Measurements from ENCODE around the gene TYW1B. TPM values are rescaled to one million over a fixed set of nuclear protein-coding genes. Genes with fewer than 3 reads are reported as not detected.
"Not testable (repeated sequence)": the region's sequence is repeated elsewhere in the genome, so short reads cannot be mapped to it uniquely, and the experiment has no call there.

The TYW1B gene
- polyA plus RNA-seq, 10 donors: 4.3 to 13.3 (median 5.4) TPM

DNA sequence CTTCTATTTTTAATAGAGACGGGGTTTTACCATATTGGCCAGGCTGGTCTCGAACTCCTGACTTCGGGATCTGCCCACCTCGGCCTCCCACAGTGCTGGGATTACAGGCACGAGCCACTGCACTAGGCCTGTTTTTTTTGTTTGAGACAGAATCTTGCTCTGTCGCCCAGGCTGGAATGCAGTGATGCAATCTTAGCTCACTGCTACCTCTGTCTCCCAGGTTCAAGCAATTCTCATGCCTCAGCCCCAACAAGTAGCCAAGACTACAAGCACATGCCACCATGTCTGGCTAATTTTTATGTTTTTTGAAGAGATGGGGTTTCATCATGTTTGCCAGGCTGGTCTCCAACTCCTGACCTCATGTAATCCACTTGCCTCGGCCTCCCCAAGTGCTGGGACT lies 73.7 kb downstream of the TYW1B start:
- DNase-seq: no peak

GRCh38 chr7:72753781-72754180 lies 74.2 kb downstream of the TYW1B start:
- no peak for DNase-seq

- not testable (repeated sequence) for DNase-seq
Observed at GRCh38 chr7:72753229-72753628, 74.8 kb downstream of the TYW1B start.

DNA sequence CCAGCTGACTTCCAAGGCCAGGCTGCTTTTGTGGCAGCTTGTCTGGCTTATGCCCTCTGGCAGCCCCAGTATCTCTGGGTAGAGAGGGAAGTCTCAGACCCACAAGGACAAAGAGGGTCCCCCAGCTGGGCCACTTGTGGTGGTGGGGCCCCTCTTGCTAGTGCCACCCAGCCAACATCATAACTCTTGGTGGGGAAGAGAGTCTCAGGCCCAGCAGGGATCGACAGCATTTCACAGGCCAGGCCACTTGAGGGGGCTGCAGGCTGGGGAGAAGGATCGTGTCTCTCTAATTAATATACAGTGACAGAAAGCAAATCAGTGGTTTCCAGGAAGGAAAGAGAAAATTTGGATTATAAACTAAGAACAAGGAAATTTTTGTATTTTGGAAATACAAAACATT lies 76.0 kb downstream of the TYW1B start:
- no peak for DNase-seq

DNA sequence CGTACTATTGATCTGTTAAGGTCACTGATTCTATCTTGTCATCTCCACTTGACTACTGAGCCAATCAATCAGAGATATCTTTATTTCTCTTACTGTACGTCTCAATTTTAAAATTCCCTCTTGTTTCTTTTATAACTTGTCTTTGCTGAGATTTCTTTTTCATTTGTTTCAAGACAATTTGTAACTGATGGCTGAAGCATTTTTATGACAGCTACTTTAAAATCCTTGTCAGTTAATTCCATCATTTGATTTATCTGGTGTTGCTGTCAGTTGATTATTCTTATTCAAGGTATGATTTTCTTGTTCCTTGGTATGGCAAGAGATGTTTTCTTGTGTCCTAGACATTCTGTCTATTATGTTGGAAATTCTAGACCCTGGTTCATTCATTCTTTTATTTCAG lies 76.6 kb downstream of the TYW1B start:
- DNase-seq: no peak

GRCh38 chr7:72748649-72749048 lies 79.4 kb downstream of the TYW1B start:
- DNase-seq: not testable (repeated sequence)

GRCh38 chr7:72744244-72744926 lies 83.6 kb downstream of the TYW1B start:
- DNase-seq: peak; percentile 13 to 58 (median 22)

DNA sequence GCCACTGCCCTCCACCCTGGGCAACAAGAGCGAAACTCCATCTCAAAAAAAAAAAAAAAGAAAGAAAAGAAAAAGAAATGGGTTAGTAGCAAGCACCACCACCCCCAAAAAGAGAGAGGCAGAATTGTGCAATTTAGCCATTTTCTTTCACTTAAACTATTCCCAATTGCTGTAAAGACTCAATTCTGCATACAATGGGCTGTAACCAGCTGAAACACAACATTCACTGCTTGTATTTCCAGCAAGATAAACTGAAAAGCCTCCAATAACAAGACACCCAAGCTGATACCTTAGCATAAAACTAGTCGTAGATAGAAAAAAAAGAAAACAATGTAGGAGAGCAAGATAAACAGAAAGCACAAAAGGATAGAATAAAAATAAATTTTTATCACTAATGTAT lies 84.2 kb downstream of the TYW1B start:
- not testable (repeated sequence) for DNase-seq

DNA sequence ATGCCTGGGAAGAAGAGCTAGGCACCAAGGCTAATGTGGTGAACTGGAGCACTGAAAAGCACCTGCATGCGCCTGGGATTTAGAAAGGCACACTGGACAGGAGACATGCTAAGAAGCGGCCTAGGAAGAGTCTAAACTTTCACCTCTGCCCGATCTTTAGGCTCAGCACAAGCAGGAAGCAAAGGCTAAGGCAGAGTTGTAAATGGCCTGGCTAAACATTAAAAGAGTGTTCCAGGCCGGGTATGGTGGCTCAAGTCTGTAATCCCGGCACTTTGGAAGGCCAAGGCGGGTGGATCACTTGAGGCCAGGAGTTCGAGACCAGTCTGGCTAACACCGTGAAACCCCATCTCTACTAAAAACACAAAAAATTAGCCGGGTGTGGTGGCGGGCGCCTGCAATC lies 88.3 kb downstream of the TYW1B start:
- DNase-seq: not testable (repeated sequence)

GRCh38 chr7:72735855-72736254 lies 92.1 kb downstream of the TYW1B start:
- not testable (repeated sequence) for DNase-seq

DNA sequence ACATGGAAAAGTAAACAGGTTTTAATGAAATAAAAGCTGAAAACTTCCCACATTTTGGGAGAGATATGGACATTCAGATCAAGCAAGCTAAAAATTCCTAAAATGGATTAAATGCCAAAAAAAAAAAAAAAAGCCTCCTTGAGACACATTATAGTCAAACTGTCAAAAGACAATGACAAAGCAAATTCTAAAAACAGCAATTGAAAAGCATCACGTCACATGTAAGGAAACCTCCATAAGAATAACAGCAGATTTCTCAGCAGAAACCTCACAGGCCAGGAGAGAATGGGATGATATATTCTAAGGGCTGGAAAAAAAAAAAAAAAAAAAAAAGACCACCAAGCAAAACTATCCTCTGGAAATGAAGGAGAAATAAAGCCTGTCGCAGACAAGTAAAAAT lies 97.2 kb downstream of the TYW1B start:
- DNase-seq: not testable (repeated sequence)

GRCh38 chr7:72730384-72730783 lies 97.6 kb downstream of the TYW1B start:
- DNase-seq: not testable (repeated sequence)

GRCh38 chr7:72729130-72729529 lies 98.9 kb downstream of the TYW1B start:
- DNase-seq: not testable (repeated sequence)

GRCh38 chr7:72722694-72723093 lies 105.3 kb downstream of the TYW1B start:
- not testable (repeated sequence) for DNase-seq

- DNase-seq: not testable (repeated sequence)
Observed at GRCh38 chr7:72720890-72721289, 107.1 kb downstream of the TYW1B start.

DNA sequence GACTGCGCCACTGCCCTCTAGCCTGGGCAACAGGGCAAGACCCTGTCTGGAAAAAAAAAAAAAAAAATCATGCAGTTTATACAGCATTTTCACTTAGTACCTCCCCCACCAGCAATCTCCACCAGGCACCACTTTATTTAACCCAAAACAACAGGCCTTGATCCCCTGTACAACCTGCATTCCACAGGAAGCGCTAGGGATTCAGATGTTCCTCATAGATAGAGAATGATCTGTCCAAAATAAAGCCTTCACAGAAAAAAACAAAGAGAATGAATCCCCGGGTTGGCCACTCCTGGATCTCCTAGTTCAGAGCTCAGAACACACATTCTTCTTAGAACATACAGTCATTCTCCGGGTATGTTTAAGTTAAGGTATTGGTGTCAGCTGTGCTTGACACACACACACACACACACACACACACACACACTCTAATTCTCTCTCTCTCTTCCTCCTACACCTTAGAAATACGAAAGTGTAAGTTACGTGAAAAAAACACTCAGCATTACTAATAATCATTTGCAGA lies 110.7 kb downstream of the TYW1B start:
- DNase-seq: not testable (repeated sequence)

DNA sequence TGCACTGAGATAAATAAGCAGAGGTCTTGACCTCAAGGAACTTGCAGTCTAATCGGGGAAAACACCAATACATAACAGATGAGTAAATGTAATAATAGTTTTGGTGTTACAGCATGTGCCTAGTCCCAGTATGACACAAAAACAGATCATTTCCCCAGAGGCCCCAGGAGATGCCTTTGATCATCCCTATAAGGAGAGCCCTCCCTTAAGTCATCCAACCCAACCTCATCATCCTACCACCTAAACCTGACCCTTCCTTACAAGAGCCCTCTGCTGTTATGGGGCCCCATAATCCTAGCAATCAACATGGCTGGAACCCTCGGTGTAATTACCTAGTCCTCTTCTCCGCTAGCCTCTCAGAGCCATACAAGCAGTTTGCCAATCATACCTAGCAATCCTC lies 116.1 kb downstream of the TYW1B start:
- DNase-seq: not testable (repeated sequence)

- DNase-seq: no peak
Observed at GRCh38 chr7:72710983-72711382, 117.0 kb downstream of the TYW1B start.

- DNase-seq: peak in 1 of 3 donors; percentile 4
Observed at GRCh38 chr7:72709909-72710308, 118.1 kb downstream of the TYW1B start.

- not testable (repeated sequence) for DNase-seq
Observed at GRCh38 chr7:72708371-72709050, 119.5 kb downstream of the TYW1B start.

DNA sequence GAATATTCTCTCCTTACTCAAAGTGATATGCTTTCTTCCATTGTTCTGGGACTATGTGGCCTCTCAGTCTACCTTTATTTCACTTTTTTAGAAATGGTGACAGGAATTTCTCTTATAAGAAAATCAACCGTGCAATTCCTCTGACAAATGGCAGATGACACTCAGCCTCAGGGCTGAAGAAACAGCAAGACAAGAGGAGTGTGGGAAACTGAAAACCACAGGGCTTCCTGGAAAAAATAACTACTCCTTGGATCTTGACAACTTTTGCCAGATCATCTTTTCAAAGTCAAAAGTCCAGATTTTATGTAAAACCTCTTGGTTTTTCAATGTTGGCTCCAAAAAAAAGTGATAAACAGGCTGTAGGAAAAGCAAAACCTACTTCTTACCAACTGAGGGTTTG lies 121.5 kb downstream of the TYW1B start:
- DNase-seq: no peak

DNA sequence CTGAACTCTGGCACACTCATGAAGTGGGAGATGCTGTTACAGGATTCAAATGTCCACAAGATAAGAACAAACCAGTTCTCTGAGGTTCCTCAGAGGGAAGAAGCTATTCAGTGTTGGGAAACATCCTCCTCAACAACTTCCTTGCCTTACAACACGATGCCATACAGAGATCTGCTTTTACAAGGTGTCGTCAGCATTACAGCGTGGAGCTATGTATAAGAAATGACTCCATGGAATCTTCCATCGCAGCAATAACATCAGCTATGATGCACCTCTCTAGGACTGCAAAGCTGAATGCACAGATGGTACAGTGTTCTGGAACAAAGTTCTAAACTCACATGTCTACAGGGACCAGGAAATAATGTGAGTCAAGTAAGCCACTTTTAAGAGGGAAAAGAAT lies 122.3 kb downstream of the TYW1B start:
- DNase-seq: not testable (repeated sequence)

DNA sequence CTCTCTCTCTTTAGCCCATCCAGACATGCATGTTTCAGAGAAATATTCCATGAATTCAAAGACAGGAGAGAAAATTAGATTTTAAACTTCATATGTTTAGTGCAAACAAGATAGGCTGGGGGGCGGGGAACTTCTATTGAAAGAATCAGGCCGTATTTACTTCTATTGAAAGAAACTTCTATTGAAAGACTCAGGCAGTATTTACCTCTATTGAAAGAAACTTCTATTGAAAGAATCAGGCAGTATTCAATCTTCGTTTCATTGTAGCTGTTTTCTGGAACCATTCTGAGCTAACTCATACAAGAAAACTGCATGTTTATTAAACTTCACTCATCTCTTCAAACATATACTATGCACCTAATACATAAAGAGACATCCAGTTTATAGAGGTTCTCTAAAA lies 123.1 kb downstream of the TYW1B start:
- DNase-seq: no peak
